SH-SY5Y (cell line): ENCODE measurements around the gene PTK6.

ENCODE experiments used
- GATA2 ChIP-seq: IDR thresholded peaks from 2 replicates; pipeline ENCODE4 v1.6.1; 2011; ENCODE audit warnings: mild to moderate bottlenecking, low read depth, low read length
- GATA3 ChIP-seq: IDR thresholded peaks from 2 replicates; pipeline ENCODE4 v1.6.1; 2011; ENCODE audit warnings: low read depth, mild to moderate bottlenecking, low read length, moderate library complexity

DNA sequence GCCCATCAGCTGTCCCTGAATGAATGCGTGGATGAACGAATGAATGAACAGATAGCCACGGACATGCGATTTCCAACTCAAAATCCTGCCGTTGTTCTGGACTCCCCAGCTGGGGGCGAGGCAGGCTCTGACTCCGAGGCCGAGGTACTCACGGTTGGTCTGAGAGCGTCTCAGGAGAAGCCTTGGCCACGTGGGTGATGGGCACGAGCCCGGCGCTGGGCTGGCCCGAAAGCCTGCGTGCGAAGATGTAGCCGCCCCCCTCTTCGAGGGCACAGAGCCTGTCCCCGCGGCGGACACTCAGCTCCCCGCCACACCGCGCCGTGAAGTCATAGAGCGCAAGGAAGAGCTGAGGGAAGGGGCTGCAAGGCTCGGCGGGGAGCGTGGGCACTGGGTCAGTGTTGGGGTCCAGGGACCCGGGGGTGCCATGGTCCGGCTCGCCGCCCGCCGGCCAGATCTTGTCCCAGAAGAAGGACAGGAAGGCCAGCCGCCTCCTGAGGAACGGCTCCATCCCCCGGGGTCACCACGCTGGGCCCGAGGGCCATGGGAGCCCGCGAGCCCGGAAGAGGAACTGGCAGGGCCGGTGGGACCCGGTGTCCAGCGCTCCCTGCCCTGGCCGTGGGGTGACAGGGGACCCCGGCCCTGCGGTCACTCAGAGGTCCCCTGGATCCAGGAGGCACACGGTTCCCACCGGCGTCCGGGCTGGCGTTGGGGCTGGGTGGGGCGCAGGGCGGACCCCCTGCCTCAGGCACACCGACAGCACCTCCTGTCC is 10.0 kb upstream of the PTK6 start:
- TF ChIP-seq GATA2 = no peak
- TF ChIP-seq GATA3 = no peak
